GM06990 (cell line): ENCODE measurements around the gene AKNA.

Experiments
- DNase-seq: peaks from one replicate; pipeline ENCODE4 v3.0.0-alpha.2; 2011; ENCODE audit not compliant: insufficient read length; ENCODE audit errors: extremely low read depth
- H3K27me3 ChIP-seq: replicated peaks from 2 replicates; pipeline ENCODE4 v1.6.0; 2011; ENCODE audit warnings: low read length; ENCODE audit not compliant: control insufficient read depth, insufficient read depth
- H3K36me3 ChIP-seq: 2 replicates; pipeline ENCODE4 v1.5.1; 2011; ENCODE audit warnings: low read length; ENCODE audit not compliant: control insufficient read depth, insufficient read depth
- H3K4me3 ChIP-seq: replicated peaks from 2 replicates; pipeline ENCODE4 v1.5.1; 2011; ENCODE audit warnings: low read depth, mild to moderate bottlenecking, control low read depth, low read length
- CTCF ChIP-seq: IDR thresholded peaks from 2 replicates; pipeline ENCODE4 v1.5.1; 2011; ENCODE audit warnings: low read length, control low read depth, mild to moderate bottlenecking, inconsistent platforms; ENCODE audit not compliant: insufficient read depth, poor library complexity, severe bottlenecking

Gene AKNA

GRCh38 chr9:114307899-114308267 lies 79.9 kb downstream of the AKNA start:
- no peaks in the 10 kb centered on the region for H3K36me3 ChIP-seq

GRCh38 chr9:114304416-114305188 lies 83.2 kb downstream of the AKNA start:
- no peak for DNase-seq
- Histone ChIP-seq H3K36me3 (no peaks in the 10 kb centered on the region), H3K4me3 (no peak overlapping the region), H3K27me3 (no peaks in the 10 kb centered on the region; the same call in none of the 2 replicates)
- no peak for TF ChIP-seq CTCF

More at GRCh38 chr9:114307899-114308267, 79.9 kb downstream of the AKNA start:
- no peak for TF ChIP-seq CTCF
- Histone ChIP-seq H3K27me3 (no peaks in the 10 kb centered on the region; the same call in 1 of the 2 replicates), H3K4me3 (no peak overlapping the region)
- DNase-seq, result no peak

- no peak for DNase-seq
- H3K27me3 ChIP-seq, result no peaks in the 10 kb centered on the region; the same call in none of the 2 replicates
- no peak for TF ChIP-seq CTCF
- no peak overlapping the region for H3K4me3 ChIP-seq
- H3K36me3 ChIP-seq, result no peaks in the 10 kb centered on the region
These were observed 83.8 kb downstream of the AKNA start for GRCh38 chr9:114303977-114304376.

- no peak for DNase-seq
- no peaks in the 10 kb centered on the region for H3K36me3 ChIP-seq
- H3K27me3 ChIP-seq, result no peaks in the 10 kb centered on the region; the same call in none of the 2 replicates
- TF ChIP-seq CTCF, result no peak
- no peak overlapping the region for H3K4me3 ChIP-seq
These were observed 84.2 kb downstream of the AKNA start for GRCh38 chr9:114303571-114303970.

- DNase-seq, result no peak
- no peak for TF ChIP-seq CTCF
- Histone ChIP-seq H3K36me3 (no peaks in the 10 kb centered on the region), H3K27me3 (no peaks in the 10 kb centered on the region; the same call in none of the 2 replicates), H3K4me3 (no peak overlapping the region)
These were observed 85.1 kb downstream of the AKNA start for GRCh38 chr9:114302727-114303126.
